Measurements from ENCODE around the gene SLC25A12. TPM values are rescaled to one million over a fixed set of nuclear protein-coding genes. Genes with fewer than 3 reads are reported as not detected.

The SLC25A12 gene, protein sequence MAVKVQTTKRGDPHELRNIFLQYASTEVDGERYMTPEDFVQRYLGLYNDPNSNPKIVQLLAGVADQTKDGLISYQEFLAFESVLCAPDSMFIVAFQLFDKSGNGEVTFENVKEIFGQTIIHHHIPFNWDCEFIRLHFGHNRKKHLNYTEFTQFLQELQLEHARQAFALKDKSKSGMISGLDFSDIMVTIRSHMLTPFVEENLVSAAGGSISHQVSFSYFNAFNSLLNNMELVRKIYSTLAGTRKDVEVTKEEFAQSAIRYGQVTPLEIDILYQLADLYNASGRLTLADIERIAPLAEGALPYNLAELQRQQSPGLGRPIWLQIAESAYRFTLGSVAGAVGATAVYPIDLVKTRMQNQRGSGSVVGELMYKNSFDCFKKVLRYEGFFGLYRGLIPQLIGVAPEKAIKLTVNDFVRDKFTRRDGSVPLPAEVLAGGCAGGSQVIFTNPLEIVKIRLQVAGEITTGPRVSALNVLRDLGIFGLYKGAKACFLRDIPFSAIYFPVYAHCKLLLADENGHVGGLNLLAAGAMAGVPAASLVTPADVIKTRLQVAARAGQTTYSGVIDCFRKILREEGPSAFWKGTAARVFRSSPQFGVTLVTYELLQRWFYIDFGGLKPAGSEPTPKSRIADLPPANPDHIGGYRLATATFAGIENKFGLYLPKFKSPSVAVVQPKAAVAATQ
- 14.8 TPM for total RNA-seq

GRCh38 chr2:171893824-171894611, at the start of gene SLC25A12:
SLC25A12 (minus strand) TSS chr2:171894244; CDS start chr2:171894214, 30 bp downstream.
- Histone ChIP-seq H3K27me3 (ENCODE audit: insufficient read depth, low read length) (no peaks in the 10 kb centered on the region), H3K9me3 (ENCODE audit: low read depth, low read length) (no peaks in the 10 kb centered on the region), H3K4me1 (ENCODE audit: insufficient read depth, low read length) (peaks cover 15% of the 10 kb centered on the region), H3K4me3 (ENCODE audit: low read length) (peak within 1 kb of the TSS; percentile 93)

- H3K4me1 ChIP-seq (ENCODE audit: insufficient read depth, low read length): peaks cover 21% of the 10 kb centered on the region
- no peaks in the 10 kb centered on the region for H3K27me3 ChIP-seq (ENCODE audit: insufficient read depth, low read length)
- no peaks in the 10 kb centered on the region for H3K9me3 ChIP-seq (ENCODE audit: low read depth, low read length)
- H3K4me3 ChIP-seq (ENCODE audit: low read length): no peak overlapping the region
Observed at GRCh38 chr2:171941316-171941699, 47.3 kb upstream of the SLC25A12 start.

- Histone ChIP-seq H3K9me3 (ENCODE audit: low read depth, low read length) (no peaks in the 10 kb centered on the region), H3K4me3 (ENCODE audit: low read length) (no peak overlapping the region)
Observed at GRCh38 chr2:171939743-171940071, 45.7 kb upstream of the SLC25A12 start.

DNA sequence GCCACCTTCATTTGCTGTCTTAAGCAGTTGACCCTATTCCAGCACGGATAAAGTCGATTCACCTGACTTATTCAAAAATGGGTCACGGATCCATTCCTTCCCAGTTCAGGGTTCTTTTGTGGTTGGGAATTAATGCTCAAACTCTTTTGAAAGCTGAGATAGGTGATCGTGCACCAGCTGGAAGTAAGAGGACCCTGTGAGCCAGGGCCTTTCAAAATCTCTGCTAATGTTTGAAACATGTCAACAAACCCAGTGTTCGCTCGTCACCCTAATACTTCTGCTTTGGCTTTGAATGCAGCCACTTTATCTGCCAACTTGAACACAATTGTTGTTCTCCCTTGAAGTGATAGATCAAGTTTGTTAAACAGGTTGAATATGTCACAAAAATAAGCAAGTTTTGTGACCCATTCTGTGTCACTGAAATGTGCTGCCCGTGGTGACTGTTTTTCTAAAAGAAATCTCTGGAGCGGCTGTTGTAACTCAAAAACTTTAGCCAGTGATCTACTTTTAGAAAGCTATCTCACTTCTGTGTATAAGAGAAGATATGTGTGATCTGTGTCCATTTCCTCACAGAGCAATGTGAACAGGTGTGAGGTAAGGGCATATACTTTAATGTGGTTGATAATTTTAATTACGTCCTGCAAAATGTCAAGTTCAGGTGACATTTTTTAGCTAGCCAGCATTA, 45.2 kb upstream of the SLC25A12 start:
- H3K9me3 ChIP-seq (ENCODE audit: low read depth, low read length): no peaks in the 10 kb centered on the region
- no peak overlapping the region for H3K4me3 ChIP-seq (ENCODE audit: low read length)
- no peaks in the 10 kb centered on the region for H3K27me3 ChIP-seq (ENCODE audit: insufficient read depth, low read length)
- H3K4me1 ChIP-seq (ENCODE audit: insufficient read depth, low read length): peaks cover 21% of the 10 kb centered on the region

More at GRCh38 chr2:171939743-171940071, 45.7 kb upstream of the SLC25A12 start:
- Histone ChIP-seq H3K27me3 (ENCODE audit: insufficient read depth, low read length) (no peaks in the 10 kb centered on the region), H3K4me1 (ENCODE audit: insufficient read depth, low read length) (peaks cover 21% of the 10 kb centered on the region)

GRCh38 chr2:171930385-171930784, 36.3 kb upstream of the SLC25A12 start:
- Histone ChIP-seq H3K9me3 (ENCODE audit: low read depth, low read length) (no peaks in the 10 kb centered on the region), H3K4me1 (ENCODE audit: insufficient read depth, low read length) (no peaks in the 10 kb centered on the region), H3K4me3 (ENCODE audit: low read length) (no peak overlapping the region), H3K27me3 (ENCODE audit: insufficient read depth, low read length) (no peaks in the 10 kb centered on the region)

DNA sequence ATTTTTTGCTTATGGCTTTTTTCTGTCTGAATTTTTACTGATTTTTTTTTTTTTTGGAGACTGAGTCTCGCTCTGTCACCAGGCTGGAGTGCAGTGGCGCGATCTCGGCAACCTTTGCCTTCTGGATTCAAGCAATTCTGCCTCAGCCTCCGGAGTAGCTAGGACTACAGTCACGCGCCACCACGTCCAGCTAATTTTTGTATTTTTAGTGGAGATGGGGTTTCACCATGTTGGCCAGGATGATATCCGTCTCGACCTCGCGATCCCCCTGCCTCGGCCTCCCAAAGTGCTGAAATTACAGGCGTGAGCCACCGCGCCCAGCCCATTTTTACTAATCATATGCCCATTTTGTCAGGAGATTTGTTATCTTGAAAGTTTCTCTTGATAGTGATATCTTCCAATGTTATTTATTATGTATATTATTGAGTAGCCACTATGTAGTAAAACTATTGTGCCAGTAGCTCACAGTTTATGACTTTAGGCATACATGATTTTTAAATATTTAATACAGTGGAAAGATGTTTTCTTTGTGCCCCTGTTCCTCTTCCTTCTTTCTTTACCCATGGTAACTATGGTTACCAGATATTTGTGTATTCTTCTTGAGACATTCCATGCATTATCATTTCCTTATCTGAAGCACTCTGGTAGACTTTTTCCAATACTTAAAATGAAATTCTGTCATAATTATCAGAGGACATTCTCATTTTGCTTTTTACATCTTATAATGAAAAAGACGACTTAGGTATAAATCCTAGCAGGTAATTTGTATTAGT, 30.3 kb upstream of the SLC25A12 start:
- no peaks in the 10 kb centered on the region for H3K9me3 ChIP-seq (ENCODE audit: low read depth, low read length)

DNA sequence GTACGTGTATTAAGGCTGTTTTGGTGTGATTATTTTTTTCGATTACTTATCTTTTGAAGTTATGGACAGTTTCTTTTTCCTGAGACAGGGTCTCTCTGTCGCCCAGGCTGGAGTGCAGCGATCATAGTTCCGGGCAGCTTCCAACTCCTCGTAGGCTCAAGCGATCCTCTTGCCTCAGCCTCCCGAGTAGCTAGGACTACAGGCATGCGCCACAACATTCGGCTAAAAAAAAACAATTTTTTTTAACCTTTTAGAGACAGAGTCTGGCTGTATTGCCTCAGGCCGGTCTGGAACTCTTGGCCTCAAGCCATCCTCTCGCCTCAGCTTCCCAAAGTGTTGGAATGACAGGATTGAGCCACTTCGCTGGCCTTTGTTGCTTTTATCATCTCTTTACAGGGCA, 29.2 kb upstream of the SLC25A12 start:
- H3K27me3 ChIP-seq (ENCODE audit: insufficient read depth, low read length): no peaks in the 10 kb centered on the region
- no peaks in the 10 kb centered on the region for H3K9me3 ChIP-seq (ENCODE audit: low read depth, low read length)
- H3K4me1 ChIP-seq (ENCODE audit: insufficient read depth, low read length): peaks cover 24% of the 10 kb centered on the region
- H3K4me3 ChIP-seq (ENCODE audit: low read length): peak overlapping the region; percentile 98

More for the DNA sequence above, 30.3 kb upstream of the SLC25A12 start:
- no peak overlapping the region for H3K4me3 ChIP-seq (ENCODE audit: low read length)
- H3K4me1 ChIP-seq (ENCODE audit: insufficient read depth, low read length): peaks cover 24% of the 10 kb centered on the region
- H3K27me3 ChIP-seq (ENCODE audit: insufficient read depth, low read length): no peaks in the 10 kb centered on the region

DNA sequence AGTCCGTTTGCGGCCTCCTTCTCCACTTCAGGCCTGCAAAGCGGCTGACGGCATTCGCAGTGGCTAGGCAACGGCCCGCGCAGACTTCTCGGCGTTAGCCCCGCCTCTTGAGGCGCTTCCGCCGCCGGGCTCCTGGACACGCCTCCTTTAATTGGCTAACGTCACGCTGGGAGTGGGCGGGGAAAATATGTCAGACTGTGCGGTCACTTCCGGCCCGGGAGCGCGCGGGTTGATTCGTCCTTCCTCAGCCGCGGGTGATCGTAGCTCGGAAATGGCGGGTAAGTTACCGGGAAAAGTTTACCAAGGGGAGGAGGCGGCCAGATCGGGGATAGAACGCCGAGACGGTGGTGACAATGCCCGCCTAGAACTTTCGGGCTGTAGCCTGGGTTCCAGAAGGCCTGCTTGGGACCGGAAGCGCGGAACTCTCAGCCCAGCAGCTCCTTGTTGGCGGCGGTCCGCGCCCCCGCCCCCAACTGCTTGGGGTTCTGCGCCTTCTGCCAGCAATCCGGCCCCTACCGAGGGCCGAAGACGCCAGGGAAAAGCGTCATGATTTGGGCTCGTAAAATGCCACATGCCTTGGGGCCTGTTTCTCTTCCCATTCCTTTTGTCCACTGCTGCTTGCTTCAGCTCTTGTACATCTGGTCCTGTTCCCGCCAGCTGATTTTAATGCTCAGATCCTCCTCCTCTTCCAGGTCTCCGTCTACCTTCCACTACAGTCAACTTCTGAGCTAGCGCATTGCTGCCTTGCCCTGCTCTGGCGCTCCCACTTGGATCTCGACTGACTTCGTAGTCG, 28.4 kb upstream of the SLC25A12 start, which contains the start of gene HAT1:
Gene HAT1, plus strand, starts transcription at position 232 of the 793 bp plus-strand sequence. Its CDS starts 40 bp downstream, at position 272.
- Histone ChIP-seq H3K9me3 (ENCODE audit: low read depth, low read length) (no peaks in the 10 kb centered on the region), H3K27me3 (ENCODE audit: insufficient read depth, low read length) (no peaks in the 10 kb centered on the region), H3K4me3 (ENCODE audit: low read length) (peak within 1 kb of the TSS; percentile 98), H3K4me1 (ENCODE audit: insufficient read depth, low read length) (peaks cover 24% of the 10 kb centered on the region)

- peak overlapping the region; percentile 98 for H3K4me3 ChIP-seq (ENCODE audit: low read length)
- H3K9me3 ChIP-seq (ENCODE audit: low read depth, low read length): no peaks in the 10 kb centered on the region
- peaks cover 24% of the 10 kb centered on the region for H3K4me1 ChIP-seq (ENCODE audit: insufficient read depth, low read length)
- H3K27me3 ChIP-seq (ENCODE audit: insufficient read depth, low read length): no peaks in the 10 kb centered on the region
Observed at GRCh38 chr2:171921970-171922229, 27.9 kb upstream of the SLC25A12 start.

GRCh38 chr2:171919453-171919852, 25.4 kb upstream of the SLC25A12 start:
- peaks cover 24% of the 10 kb centered on the region for H3K4me1 ChIP-seq (ENCODE audit: insufficient read depth, low read length)
- no peaks in the 10 kb centered on the region for H3K27me3 ChIP-seq (ENCODE audit: insufficient read depth, low read length)
- no peaks in the 10 kb centered on the region for H3K9me3 ChIP-seq (ENCODE audit: low read depth, low read length)
- H3K4me3 ChIP-seq (ENCODE audit: low read length): no peak overlapping the region

- H3K4me3 ChIP-seq (ENCODE audit: low read length): no peak overlapping the region
- H3K9me3 ChIP-seq (ENCODE audit: low read depth, low read length): no peaks in the 10 kb centered on the region
- no peaks in the 10 kb centered on the region for H3K27me3 ChIP-seq (ENCODE audit: insufficient read depth, low read length)
- H3K4me1 ChIP-seq (ENCODE audit: insufficient read depth, low read length): no peaks in the 10 kb centered on the region
Observed at GRCh38 chr2:171913517-171913916, 19.5 kb upstream of the SLC25A12 start.

DNA sequence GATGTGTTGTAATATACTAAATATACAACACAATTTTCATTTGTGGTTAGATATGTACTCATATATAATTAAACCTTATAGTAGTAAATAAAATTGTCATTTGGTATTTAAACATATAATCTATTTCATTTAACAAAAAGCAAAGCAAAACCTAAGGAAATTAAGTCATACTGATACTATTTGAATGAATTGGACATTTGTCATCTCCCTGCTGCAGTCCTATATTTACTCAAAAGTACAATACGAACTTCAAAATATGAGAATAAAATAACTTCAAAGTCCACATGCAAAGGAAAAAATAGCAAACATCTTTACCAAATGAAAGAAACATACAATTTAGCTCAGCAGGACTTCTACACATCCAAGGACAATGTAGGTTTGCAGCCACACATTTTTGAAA, 16.4 kb upstream of the SLC25A12 start:
- no peaks in the 10 kb centered on the region for H3K9me3 ChIP-seq (ENCODE audit: low read depth, low read length)
- no peaks in the 10 kb centered on the region for H3K4me1 ChIP-seq (ENCODE audit: insufficient read depth, low read length)
- H3K27me3 ChIP-seq (ENCODE audit: insufficient read depth, low read length): no peaks in the 10 kb centered on the region
- H3K4me3 ChIP-seq (ENCODE audit: low read length): no peak overlapping the region

DNA sequence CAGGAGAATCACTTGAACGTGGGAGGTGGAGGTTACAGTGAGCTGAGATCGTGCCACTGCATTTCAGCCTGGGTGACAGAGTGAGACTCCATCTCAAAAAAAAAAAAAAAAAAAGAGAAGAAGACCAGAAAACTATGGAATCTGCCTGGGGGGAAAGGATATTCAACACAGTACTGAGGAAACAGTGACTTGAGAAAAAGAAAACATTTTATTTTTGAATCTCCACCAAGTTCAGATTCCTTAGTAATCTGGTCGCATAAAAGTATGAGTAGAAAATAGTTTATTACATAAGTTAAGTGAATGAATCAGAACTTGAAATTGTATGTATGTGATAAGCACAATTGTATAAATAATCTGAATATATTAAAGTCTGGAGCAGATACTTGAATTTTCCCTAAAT, 15.2 kb upstream of the SLC25A12 start:
- Histone ChIP-seq H3K4me3 (ENCODE audit: low read length) (no peak overlapping the region), H3K27me3 (ENCODE audit: insufficient read depth, low read length) (no peaks in the 10 kb centered on the region), H3K4me1 (ENCODE audit: insufficient read depth, low read length) (no peaks in the 10 kb centered on the region), H3K9me3 (ENCODE audit: low read depth, low read length) (no peaks in the 10 kb centered on the region)

DNA sequence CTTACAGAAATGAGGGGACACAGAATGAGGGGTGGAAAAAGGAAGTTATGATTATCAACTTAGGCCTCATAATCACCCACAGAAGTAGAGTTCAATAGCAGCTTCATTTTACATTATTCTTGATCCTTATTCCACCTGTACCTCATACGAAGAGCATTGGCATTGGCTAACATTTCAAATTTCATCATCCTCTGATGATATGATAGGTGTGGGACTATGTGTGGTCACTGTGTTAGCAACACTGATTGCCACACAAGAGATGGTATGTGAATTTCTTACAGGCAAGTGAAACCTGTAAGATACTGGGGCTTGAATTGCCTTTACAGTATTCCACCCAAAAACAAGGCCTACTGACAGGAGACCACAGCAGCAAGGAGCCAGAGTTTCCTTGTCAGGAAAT, 14.2 kb upstream of the SLC25A12 start:
- no peaks in the 10 kb centered on the region for H3K9me3 ChIP-seq (ENCODE audit: low read depth, low read length)
- H3K4me3 ChIP-seq (ENCODE audit: low read length): no peak overlapping the region

More for the DNA sequence above, 14.2 kb upstream of the SLC25A12 start:
- no peaks in the 10 kb centered on the region for H3K4me1 ChIP-seq (ENCODE audit: insufficient read depth, low read length)
- no peaks in the 10 kb centered on the region for H3K27me3 ChIP-seq (ENCODE audit: insufficient read depth, low read length)

All from mononuclear cell (primary cell).